RCC 7860 (cell line): Measurements from ENCODE around the gene PTPRO.

Source experiments
- DNase-seq: peaks from one replicate; pipeline ENCODE4 v3.0.0-alpha.2; 2015; ENCODE audit warnings: low spot score
- FAIRE-seq: peaks from 2 replicates; lab custom pipeline; 2012; peaks lifted over from hg19 to GRCh38; lab: Jason Lieb, UNC

Gene PTPRO

DNA sequence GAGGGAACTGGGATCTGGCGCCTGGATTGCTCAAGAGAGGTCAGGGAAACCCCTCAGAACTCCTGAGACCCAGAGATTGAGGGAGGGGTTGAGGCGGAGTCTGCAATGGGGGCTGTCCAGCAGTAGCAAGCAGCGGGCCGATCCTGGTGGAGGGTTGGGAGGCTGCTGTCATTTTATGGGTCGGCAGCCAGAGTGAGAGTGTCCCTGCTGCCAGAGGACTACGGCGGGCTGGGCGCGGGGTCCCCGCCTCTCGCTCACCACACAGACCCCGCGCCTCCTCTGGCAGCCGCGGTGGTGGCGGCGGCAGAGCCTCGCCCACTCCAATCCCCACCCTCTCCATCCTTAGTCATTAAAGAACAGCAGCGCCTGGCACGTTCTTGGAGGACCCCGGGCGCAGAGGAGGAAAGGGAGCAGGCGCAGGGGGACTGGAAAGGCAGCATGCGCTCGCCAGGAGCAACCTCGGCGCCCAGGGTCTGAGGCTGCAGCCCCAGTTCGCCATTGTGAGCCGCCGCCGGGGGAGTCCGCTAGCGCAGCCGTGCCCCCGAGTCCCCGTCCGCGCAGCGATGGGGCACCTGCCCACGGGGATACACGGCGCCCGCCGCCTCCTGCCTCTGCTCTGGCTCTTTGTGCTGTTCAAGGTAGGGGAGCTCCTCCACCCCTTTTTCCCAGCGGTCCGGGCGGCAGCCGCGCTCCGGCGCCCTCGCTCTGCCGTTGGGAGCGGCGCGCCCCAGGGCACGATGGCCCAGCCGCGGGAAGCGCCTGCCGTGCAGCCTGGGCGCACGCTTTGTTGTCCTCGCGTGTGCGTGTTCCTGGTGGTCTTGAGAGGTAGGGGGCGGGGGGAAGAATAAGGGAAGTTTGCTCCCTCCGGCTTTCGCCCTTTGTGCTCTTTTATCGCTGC lies at the start of gene PTPRO:
PTPRO (plus strand) TSS at position 345 of the 898 bp plus-strand sequence.
- no peak for FAIRE-seq
- no peak for DNase-seq

DNA sequence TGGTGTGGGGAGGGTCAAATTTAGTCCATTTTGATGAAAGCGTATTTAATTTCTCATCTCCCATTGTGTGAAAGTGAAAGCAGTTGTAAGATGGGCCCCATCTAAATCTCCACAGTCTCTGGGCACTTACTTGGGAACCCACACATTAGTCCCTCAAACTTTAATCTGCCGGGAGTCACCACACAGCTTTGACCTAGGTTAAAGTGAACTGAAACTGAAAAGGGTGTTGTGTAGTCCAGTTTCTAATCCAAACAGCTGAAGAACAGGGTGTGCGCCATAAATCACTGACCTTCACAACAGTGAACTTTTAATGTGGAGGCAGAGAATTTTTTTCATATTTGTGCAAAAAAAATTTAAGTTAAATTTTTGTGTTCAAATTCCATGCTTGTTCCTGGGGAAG lies 48.4 kb upstream of the PTPRO start:
- FAIRE-seq, result no peak
- no peak for DNase-seq

GRCh38 chr12:15274561-15274967 lies 47.7 kb upstream of the PTPRO start:
- FAIRE-seq, result no peak
- no peak for DNase-seq

- peak; percentile 18 for DNase-seq
- peak; percentile 60 for FAIRE-seq
These were observed 46.1 kb upstream of the PTPRO start for GRCh38 chr12:15276088-15276698.

- FAIRE-seq (no peak), DNase-seq (no peak)
These were observed 43.3 kb upstream of the PTPRO start for GRCh38 chr12:15278816-15279658.

DNA sequence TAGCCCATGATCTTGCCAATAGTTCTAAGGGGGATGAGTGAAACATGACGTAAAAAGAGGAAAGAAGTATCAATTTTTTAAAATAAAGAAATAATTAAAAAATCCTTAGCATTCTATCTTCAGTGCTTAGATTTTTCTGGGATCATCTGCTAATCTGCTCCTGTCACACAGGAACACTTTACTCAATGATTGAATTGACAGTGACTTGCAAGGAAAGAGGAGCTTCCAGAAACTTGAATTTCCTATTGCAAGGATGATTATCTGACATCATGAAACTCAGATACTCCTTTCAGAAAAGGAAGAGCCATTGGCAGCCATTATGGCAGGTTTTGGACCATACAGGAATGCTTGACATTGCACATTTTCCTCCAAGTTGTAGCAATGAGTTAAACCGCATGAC lies 41.4 kb upstream of the PTPRO start:
- FAIRE-seq (no peak), DNase-seq (no peak)

GRCh38 chr12:15289192-15289591 lies 33.1 kb upstream of the PTPRO start:
- FAIRE-seq, result no peak
- no peak for DNase-seq

DNA sequence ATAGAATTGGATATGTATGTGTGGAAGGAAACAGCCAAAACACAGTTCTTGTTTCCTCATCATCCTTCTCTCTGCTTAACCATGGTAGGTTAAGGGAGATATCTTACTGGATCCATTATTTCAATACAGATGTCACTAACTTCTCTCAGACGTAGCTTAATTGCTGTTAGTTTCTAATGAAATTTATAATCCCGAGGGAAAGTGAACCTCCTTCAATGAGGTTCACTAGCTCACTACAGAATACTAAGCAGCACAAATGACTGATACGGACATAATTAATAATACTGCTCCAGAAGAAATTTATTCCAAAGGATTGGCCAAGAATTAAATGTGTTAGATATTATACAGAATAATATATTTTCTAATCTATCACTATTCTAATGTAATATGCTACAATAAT lies 28.6 kb upstream of the PTPRO start:
- no peak for FAIRE-seq
- no peak for DNase-seq

GRCh38 chr12:15299947-15300346 lies 22.4 kb upstream of the PTPRO start:
- DNase-seq (no peak), FAIRE-seq (no peak)

- DNase-seq (no peak), FAIRE-seq (no peak)
These were observed 18.0 kb upstream of the PTPRO start for GRCh38 chr12:15304296-15304695.

GRCh38 chr12:15306605-15307004 lies 15.7 kb upstream of the PTPRO start:
- FAIRE-seq (no peak), DNase-seq (no peak)

- FAIRE-seq (no peak), DNase-seq (no peak)
These were observed 15.2 kb upstream of the PTPRO start for GRCh38 chr12:15307079-15307478.

- DNase-seq (no peak), FAIRE-seq (no peak)
These were observed 3.5 kb upstream of the PTPRO start for GRCh38 chr12:15318841-15319240.

- no peak for FAIRE-seq
- no peak for DNase-seq
These were observed 1.4 kb upstream of the PTPRO start for GRCh38 chr12:15320881-15321280.

GRCh38 chr12:15323480-15323879 lies 1.2 kb downstream of the PTPRO start:
- DNase-seq (no peak), FAIRE-seq (no peak)

- DNase-seq (no peak), FAIRE-seq (no peak)
These were observed 7.6 kb downstream of the PTPRO start for GRCh38 chr12:15329891-15330290.

GRCh38 chr12:15334225-15334624 lies 11.9 kb downstream of the PTPRO start:
- FAIRE-seq (no peak), DNase-seq (no peak)

- DNase-seq, result no peak
- FAIRE-seq, result no peak
These were observed 13.7 kb downstream of the PTPRO start for GRCh38 chr12:15335959-15336358.

DNA sequence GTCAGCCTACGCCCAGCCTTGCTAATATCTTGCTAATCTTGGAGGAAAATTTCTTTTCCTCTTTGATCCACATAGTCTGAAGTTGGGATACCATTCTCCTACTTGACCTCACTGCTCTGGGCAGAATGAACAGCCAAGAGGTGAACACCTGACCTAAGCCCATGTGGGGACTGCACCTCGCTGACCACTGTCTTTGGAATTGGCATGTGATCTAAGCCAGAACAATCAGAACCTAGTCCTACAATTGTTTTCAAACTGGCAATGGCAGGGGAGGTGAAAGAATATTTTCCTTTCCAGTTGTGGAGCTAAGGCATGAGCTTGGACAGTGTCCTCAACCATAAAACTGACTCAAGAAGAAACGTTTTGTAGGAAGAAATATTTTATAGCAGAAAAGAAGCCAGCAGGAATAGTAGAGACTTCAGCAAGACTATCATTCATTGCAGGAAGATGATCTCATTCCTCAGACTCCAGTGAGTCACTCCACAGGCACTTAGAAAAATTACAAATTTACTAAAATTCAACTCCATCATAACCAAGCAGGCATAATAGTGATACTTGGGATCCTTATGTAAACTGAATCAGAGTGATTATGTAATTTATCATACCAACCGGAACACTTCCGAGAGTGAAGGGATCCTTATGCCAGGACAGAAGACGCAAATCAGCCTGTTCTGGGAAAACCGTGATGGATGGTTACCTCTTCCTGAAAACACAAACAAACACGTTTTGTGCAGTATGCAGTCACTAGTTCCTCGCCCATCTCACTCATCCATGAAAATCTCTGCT lies 14.7 kb downstream of the PTPRO start:
- FAIRE-seq (peak; percentile 99), DNase-seq (peak; percentile 96)

DNA sequence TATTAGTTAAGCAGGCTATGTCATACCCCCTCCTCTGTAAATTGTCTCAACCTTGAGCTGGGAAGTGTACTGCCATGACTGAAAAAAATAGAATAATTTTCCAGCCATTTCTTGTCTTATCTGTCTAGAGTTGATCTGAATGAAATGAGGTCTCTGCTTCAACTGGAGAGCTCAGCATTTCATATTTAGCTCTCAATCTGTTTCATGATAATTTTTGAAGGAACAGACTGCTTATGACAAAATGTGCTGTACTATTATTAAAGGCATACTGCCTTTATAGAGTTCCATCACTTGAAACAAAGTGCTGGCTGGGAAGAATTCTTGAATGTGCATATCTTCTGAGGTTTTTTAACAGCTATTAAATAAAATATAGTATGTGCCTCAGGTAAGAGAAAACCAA lies 19.1 kb downstream of the PTPRO start:
- DNase-seq (no peak), FAIRE-seq (no peak)

- FAIRE-seq, result no peak
- no peak for DNase-seq
These were observed 22.3 kb downstream of the PTPRO start for GRCh38 chr12:15344561-15344960.
